HG02981 (cell line): ENCODE data around the gene ETV7.

Source experiments
- ATAC-seq: cut with Tn5 transposase; IDR thresholded peaks from one replicate; pipeline ENCODE4 v1.9.1; 2021; ENCODE audit warnings: mild to moderate bottlenecking, moderate library complexity; ENCODE audit not compliant: unreplicated experiment

ETV7 gene

DNA sequence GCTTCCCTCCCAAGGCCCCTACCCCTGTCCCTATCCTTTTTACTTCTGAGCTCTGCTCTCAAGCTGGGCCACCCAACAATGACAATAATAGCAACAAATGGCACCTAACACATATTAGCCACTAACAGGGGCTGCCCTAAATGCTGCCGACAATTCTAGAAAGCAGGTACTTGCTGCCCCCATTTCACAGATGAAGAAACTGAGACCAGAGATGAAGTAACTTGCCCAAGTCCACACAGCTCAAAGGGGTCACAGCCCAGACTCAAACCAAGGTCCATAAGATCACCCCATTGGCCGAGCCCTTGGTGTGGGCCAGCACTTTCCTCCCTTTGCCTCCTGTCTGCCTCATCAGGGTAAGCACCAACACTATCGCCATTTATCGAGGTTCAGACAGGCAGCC is 62.8 kb downstream of the ETV7 start:
- ATAC-seq: no peak

DNA sequence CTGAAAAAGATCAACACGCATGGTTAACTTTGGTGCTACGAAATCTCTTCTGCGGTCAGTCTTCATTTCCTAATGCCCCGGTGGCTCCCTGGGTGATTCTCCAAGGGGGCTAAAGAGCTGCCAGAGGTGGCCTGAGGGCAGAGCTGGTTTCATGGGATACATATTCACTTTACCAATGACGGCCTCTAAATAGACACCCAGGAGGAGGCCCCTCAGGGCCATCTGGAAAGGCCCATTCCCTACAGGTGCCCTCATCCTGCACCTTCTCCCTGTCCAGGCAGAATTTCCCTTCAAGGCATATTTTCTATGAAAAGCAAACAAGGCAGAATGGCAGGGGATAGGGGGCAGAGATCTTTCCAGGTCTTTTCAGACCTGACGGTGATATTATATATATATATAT is 63.3 kb downstream of the ETV7 start:
- no peak for ATAC-seq

DNA sequence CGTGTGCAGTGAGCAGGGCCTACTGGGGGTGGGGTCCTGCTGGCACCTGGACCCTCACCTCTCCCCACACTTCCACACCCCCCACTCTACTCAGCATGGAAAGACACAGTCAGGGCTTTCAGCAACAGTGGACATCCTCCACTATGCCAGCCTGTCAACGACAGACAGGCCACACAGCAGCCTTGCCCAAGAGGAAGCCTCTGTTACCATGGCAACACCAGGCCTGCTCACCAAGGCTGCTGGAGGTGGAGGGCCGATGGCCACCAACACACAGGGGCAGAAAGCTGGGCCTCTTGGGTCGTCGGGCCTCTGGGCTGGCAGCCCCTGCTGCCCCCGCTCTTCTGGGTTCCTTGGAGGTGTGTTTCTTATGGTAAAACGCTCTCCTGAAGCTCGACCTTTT is 64.4 kb downstream of the ETV7 start:
- ATAC-seq: no peak

DNA sequence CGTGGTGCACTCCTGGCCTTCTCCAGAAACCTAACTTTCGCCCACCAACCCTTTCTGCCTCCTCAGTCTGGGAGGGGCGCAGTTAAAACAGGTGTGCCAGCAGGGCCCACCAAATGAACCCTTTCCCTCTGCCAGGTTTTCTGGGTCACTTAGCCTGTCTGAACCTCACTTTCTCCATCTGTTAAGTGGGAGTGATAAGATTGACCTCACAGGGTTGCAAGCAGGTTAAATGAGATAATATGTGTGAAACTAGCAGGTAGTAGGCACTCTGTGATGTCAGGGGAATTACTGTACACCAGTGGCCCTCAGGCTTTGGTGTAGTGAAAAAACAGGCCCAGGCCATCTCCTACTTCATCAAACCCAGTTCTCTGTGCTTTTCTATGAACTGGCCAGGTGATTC is 64.9 kb downstream of the ETV7 start:
- ATAC-seq: no peak

DNA sequence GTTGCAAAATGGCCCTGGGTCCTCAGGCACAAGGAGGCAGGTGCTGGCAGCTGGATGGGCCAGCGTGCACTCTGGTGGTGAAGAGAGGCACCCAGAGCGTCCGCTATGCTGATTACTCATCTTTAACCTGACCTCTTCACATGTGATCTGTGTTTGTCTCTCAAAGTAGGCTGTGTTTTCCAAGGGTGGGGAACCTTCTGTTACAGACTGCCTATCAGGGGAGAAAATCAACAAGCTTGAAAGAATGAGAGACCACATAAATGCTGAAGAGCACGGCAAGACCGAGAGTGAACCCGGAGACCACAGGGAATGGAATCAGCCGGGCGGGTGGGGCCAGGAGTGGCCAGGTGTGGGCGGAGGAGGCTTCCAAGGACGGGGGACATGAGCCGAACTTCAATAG is 67.0 kb downstream of the ETV7 start:
- no peak for ATAC-seq

DNA sequence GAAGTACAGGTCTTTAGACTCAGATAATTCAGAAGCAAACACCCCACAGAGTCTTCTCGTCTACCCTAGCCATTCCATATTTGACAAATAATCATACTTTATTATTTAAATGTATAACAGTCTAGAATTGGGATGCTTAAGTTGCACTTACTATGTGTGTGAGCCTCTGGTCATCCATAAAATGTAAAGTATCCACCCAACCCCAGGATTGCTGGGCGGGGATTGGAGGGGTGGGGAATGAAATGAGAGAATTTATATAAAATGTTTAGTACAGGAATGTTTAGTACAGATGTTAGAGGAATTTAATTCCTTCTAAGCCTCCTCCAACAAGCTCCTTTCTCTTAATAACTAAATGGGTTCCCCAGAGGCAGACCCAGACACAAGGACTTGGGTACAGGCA is 67.6 kb downstream of the ETV7 start:
- no peak for ATAC-seq

DNA sequence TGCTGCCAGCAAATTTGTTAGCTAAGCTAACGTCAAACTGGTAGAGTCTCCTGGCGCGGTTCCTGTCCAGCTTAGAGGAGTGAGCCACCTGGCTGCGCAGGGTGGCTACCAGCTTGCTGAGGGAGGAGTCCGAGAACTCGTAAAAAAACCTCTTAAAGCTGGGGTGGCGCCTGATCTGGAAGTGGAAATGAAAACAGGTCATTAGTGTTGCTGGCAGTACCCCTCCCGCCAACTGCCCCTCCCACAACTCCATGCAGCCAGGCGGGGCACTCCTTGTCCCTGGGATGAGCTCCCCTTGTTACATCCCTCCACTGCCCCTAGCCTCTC is 68.1 kb downstream of the ETV7 start:
- no peak for ATAC-seq

DNA sequence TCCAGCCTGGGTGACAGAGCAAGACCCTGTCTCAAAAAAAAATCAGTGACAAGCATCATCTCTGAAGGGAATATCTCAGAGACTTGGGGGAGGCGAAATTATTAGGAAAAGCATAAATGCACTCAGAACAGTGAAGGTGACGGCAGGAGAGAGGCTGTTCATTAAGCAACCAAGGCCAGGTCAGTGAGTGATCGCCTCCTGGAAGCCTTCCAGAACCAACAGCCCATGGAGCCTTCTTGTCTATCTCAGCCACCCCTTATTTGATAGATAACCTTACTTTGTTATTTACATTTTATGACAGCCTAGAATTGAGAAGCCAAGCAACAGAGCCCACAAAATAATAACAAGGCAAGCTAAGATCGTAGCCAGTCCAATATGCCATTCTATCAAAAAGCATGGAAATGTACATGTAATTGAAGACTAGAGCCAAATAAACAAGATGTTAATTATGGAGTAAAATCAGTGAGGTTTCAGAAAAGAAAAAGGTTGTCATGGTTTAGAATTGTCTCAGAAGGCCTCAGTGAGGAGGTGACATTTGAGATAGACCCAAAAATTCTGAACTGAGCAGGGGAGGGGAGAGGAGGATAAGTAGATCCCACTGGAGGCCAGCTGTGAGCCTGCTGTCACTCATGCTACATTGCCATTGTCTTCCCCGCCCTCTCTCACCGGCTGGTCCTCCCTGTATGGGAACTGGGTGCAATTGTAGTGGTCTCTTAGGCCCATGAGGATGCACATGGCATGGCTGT is 68.6 kb downstream of the ETV7 start:
- no peak for ATAC-seq

DNA sequence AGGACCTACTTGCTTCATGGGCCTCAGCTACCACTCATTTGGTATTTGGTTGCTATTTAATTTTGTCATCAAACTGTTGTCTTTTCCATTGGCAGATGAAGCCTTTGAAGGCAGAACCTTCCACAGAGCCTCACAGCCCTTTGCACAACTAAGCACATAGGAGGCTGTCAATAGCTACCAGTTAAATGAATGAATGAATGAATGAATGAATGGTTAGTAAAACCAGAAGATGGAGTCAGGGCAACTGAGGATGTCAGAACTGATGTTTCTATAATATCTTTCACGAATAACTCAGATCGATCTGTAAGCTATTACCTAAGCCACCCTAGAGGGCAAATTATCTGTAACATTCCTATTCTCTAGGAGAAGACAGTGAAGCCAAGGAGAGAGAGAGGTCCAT is 69.8 kb downstream of the ETV7 start:
- ATAC-seq: no peak
